DND-41 (cell line): Measurements from ENCODE around the gene CLCA2.

Source experiments
- ATAC-seq: fragments of 200-7000 bp; cut with Tn5 transposase; 3 replicates; pipeline ENCODE4 v1.9.1; 2021; ENCODE audit warnings: low read depth; ENCODE audit not compliant: insufficient read depth
- DNase-seq: peaks from one replicate; pipeline ENCODE4 v3.0.0-alpha.2; 2020
- H2AFZ ChIP-seq: 2 replicates; pipeline ENCODE4 v1.6.0; 2012; ENCODE audit warnings: low read depth, low read length
- H3K27ac ChIP-seq: 2 replicates; pipeline ENCODE4 v1.5.1; 2012; ENCODE audit warnings: low read length, inconsistent platforms
- H3K27me3 ChIP-seq: fragments of 200-600 bp; sonication (generic); 2 replicates; pipeline ENCODE4 v1.6.0; 2012; ENCODE audit warnings: low read length, mild to moderate bottlenecking, inconsistent platforms; ENCODE audit not compliant: insufficient read depth, poor library complexity
- H3K36me3 ChIP-seq: 2 replicates; pipeline ENCODE4 v1.5.1; 2012; ENCODE audit warnings: low read length, inconsistent platforms; ENCODE audit not compliant: insufficient read depth
- H3K4me1 ChIP-seq: 2 replicates; pipeline ENCODE4 v1.5.1; 2012; ENCODE audit warnings: mild to moderate bottlenecking, low read length; ENCODE audit not compliant: insufficient read depth
- H3K4me2 ChIP-seq: 2 replicates; pipeline ENCODE4 v1.6.0; 2012; ENCODE audit warnings: mild to moderate bottlenecking, moderate library complexity, low read length, inconsistent platforms; ENCODE audit not compliant: insufficient read depth
- H3K4me3 ChIP-seq, 2 experiments: fragments of 200-600 bp in 1 of 2; shearing (Covaris generic) in 1 of 2; 2 replicates each; pipeline ENCODE4 v1.5.1; 2012 to 2016; ENCODE audit warnings: inconsistent platforms in 2 of 2, low read length in 2 of 2, mild to moderate bottlenecking in 2 of 2, low read depth in 1 of 2, moderate library complexity in 1 of 2
- H3K79me2 ChIP-seq: 2 replicates; pipeline ENCODE4 v1.6.0; 2012; ENCODE audit warnings: low read length, inconsistent platforms; ENCODE audit not compliant: insufficient read depth
- H3K9ac ChIP-seq: 2 replicates; pipeline ENCODE4 v1.6.0; 2012; ENCODE audit warnings: low read depth, mild to moderate bottlenecking, inconsistent platforms, low read length, moderate library complexity
- H3K9me3 ChIP-seq: 2 replicates; pipeline ENCODE4 v1.5.1; 2012; ENCODE audit warnings: low read length, moderate library complexity, mild to moderate bottlenecking, inconsistent platforms; ENCODE audit not compliant: insufficient read depth, severe bottlenecking
- H4K20me1 ChIP-seq: 2 replicates; pipeline ENCODE4 v1.6.0; 2012; ENCODE audit warnings: low read length; ENCODE audit not compliant: insufficient read depth
- CTCF ChIP-seq: IDR thresholded peaks from 2 replicates; pipeline ENCODE4 v1.5.1; 2012; ENCODE audit warnings: borderline replicate concordance, low read length, moderate library complexity, mild to moderate bottlenecking; ENCODE audit not compliant: poor library complexity, severe bottlenecking; ENCODE audit errors: extremely low read depth
- EZH2 ChIP-seq: IDR thresholded peaks from 3 replicates; pipeline ENCODE4 v1.6.1; 2012; ENCODE audit warnings: borderline replicate concordance, low read depth, mild to moderate bottlenecking, moderate library complexity, low read length, inconsistent platforms; ENCODE audit not compliant: severe bottlenecking

The CLCA2 gene

GRCh38 chr1:86487811-86488141 is 63.8 kb downstream of the CLCA2 start:
- no peaks in the 10 kb centered on the region for H3K79me2 ChIP-seq
- no peaks in the 10 kb centered on the region for H3K36me3 ChIP-seq
- DNase-seq: no peak
- no peaks in the 10 kb centered on the region for H3K4me1 ChIP-seq
- no peak overlapping the region for H3K4me2 ChIP-seq
- H3K27me3 ChIP-seq: no peaks in the 10 kb centered on the region
- no peaks in the 10 kb centered on the region for H3K9me3 ChIP-seq
- no peak for ATAC-seq
- H3K4me3 ChIP-seq: no peak overlapping the region
- no peak overlapping the region for H3K9ac ChIP-seq
- H3K27ac ChIP-seq: no peak overlapping the region
- no peak for TF ChIP-seq CTCF
- no peak for TF ChIP-seq EZH2
- no peak overlapping the region for H2AFZ ChIP-seq
- H4K20me1 ChIP-seq: no peaks in the 10 kb centered on the region

GRCh38 chr1:86489242-86489878 is 65.4 kb downstream of the CLCA2 start:
- Histone ChIP-seq H3K27me3 (no peaks in the 10 kb centered on the region), H2AFZ (no peak overlapping the region), H3K27ac (no peak overlapping the region), H3K4me3 (no peak overlapping the region), H3K9me3 (no peaks in the 10 kb centered on the region), H4K20me1 (no peaks in the 10 kb centered on the region), H3K79me2 (no peaks in the 10 kb centered on the region), H3K36me3 (no peaks in the 10 kb centered on the region), H3K4me2 (no peak overlapping the region), H3K4me1 (no peaks in the 10 kb centered on the region), H3K9ac (no peak overlapping the region)
- no peak for TF ChIP-seq EZH2
- no peak for TF ChIP-seq CTCF
- no peak for ATAC-seq
- no peak for DNase-seq

DNA sequence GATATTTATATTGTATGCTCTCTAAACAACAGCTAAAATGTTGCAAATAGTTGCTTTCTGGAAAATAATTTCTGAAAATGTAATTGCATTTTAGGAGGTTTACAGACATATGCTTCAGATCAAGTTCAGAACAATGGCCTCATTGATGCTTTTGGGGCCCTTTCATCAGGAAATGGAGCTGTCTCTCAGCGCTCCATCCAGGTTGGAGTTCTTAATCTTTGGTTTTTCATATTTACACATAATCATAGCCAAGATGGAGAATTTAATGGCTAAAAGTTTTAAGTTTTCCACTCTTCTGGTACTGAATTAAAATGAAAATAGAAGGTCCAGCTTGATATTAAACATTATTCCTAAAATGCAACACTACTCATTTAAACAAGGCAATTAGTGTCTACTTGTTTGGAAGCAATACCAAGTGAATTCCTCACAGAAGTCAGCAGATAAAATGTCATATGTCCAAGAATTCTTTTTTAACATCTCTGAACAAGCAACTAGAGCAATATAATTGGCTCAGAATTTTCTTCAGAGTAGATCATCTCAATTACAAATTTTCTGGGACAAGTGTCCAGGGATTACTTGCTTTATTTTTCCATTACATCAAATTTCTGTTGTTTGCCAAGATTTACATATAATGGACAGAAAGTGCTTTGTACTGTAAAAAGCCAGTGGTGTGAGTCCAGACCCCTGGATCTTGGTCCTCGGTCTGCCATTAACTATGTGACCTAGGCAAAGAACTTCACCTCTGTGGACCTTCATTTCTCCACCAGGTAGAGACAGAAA is 67.4 kb downstream of the CLCA2 start:
- Histone ChIP-seq H3K4me2 (no peak overlapping the region), H3K27me3 (no peaks in the 10 kb centered on the region), H3K4me1 (no peaks in the 10 kb centered on the region), H3K79me2 (no peaks in the 10 kb centered on the region), H3K9me3 (no peaks in the 10 kb centered on the region), H4K20me1 (no peaks in the 10 kb centered on the region), H3K4me3 (no peak overlapping the region), H3K27ac (no peak overlapping the region), H3K9ac (no peak overlapping the region), H3K36me3 (no peaks in the 10 kb centered on the region), H2AFZ (no peak overlapping the region)
- ATAC-seq: no peak
- DNase-seq: no peak
- TF ChIP-seq EZH2: no peak
- no peak for TF ChIP-seq CTCF
